Endothelial cell of umbilical vein (primary cell): Measurements from ENCODE around the gene OSGEP. TPM values are rescaled to one million over a fixed set of nuclear protein-coding genes. Genes with fewer than 3 reads are reported as not detected.

Experiments used
- BruUV-seq: library from RNA; stranded (reverse); fragments of 400-500 nt; replicated peaks from 2 replicates; lab custom pipeline; 2021; lab: Mats Ljungman, UMichigan
- CTCF ChIA-PET: fragments of 300-600, 350-600 bp; sonication (Branson Sonifier 250); formaldehyde crosslinking; loops from one replicate; lab custom pipeline; 2021; ENCODE audit warnings: antibody characterized with exemption, inconsistent platforms; lab: Charles Lee
- POLR2A ChIA-PET: fragments of 300-600, 350-600 bp; sonication (Branson Sonifier 250); formaldehyde crosslinking; loops from one replicate; lab custom pipeline; 2021; ENCODE audit warnings: antibody characterized with exemption, inconsistent platforms; lab: Charles Lee
- DNase-seq: peaks from one replicate; pipeline ENCODE4 v3.0.0-alpha.2; 2011; ENCODE audit warnings: low read depth, low spot score
- FAIRE-seq: peaks from 2 replicates; lab custom pipeline; 2011; peaks lifted over from hg19 to GRCh38; lab: Jason Lieb, UNC
- H2AFZ ChIP-seq: 2 replicates; pipeline ENCODE4 v1.6.0; 2012; ENCODE audit warnings: low read depth, low read length, control low read depth, inconsistent platforms
- H3K27ac ChIP-seq: 2 replicates; pipeline ENCODE4 v1.5.1; 2011; ENCODE audit warnings: low read depth, mild to moderate bottlenecking, control low read depth, low read length, moderate library complexity; ENCODE audit not compliant: insufficient read depth
- H3K27me3 ChIP-seq, 2 experiments: 2 replicates each; pipeline versions ENCODE4 v1.6.0 to v1.6.1; 2011; ENCODE audit warnings: low read length in 2 of 2, mixed read lengths in 1 of 2; ENCODE audit not compliant: control insufficient read depth in 2 of 2, insufficient read depth in 2 of 2
- H3K36me3 ChIP-seq, 2 experiments: 2 replicates in 1 of 2; 3 replicates in 1 of 2; pipeline ENCODE4 v1.5.1; 2011; ENCODE audit warnings: low read length in 2 of 2, mild to moderate bottlenecking in 1 of 2, moderate library complexity in 1 of 2; ENCODE audit not compliant: control insufficient read depth in 2 of 2, insufficient read depth in 2 of 2; ENCODE audit errors: extremely low read depth in 1 of 2
- H3K4me1 ChIP-seq: 3 replicates; pipeline ENCODE4 v1.5.1; 2011; ENCODE audit warnings: mild to moderate bottlenecking, low read length; ENCODE audit not compliant: control insufficient read depth, insufficient read depth; ENCODE audit errors: extremely low read depth
- H3K4me2 ChIP-seq: 2 replicates; pipeline ENCODE4 v1.6.1; 2011; ENCODE audit warnings: low read length, control low read depth, mixed read lengths; ENCODE audit not compliant: insufficient read depth
- H3K4me3 ChIP-seq, 3 experiments: fragments of 200-600 bp in 1 of 3; sonication (generic), shearing (Covaris generic) in 1 of 3; replicated peaks in 1 of 3; 2 replicates each; pipeline ENCODE4 v1.5.1; 2011 to 2016; ENCODE audit warnings: control low read depth in 3 of 3, low read length in 3 of 3, mild to moderate bottlenecking in 2 of 3, inconsistent platforms in 1 of 3, low read depth in 1 of 3, moderate library complexity in 1 of 3; ENCODE audit not compliant: insufficient read depth in 1 of 3
- H3K79me2 ChIP-seq: 2 replicates; pipeline ENCODE4 v1.6.0; 2012; ENCODE audit warnings: low read length, inconsistent platforms; ENCODE audit not compliant: control insufficient read depth, insufficient read depth
- H3K9ac ChIP-seq: replicated peaks from 2 replicates; pipeline ENCODE3; 2011; ENCODE audit warnings: low read length, control low read depth; ENCODE audit not compliant: insufficient read depth; ENCODE audit errors: extremely low read depth
- H3K9me1 ChIP-seq: replicated peaks from 3 replicates; pipeline ENCODE4 v1.6.0; 2011; ENCODE audit warnings: mild to moderate bottlenecking, low read length; ENCODE audit not compliant: control insufficient read depth, insufficient read depth; ENCODE audit errors: extremely low read depth
- H3K9me3 ChIP-seq: replicated peaks from 2 replicates; pipeline ENCODE4 v1.5.1; 2012; ENCODE audit warnings: low read length, inconsistent platforms; ENCODE audit not compliant: control insufficient read depth, insufficient read depth
- H4K20me1 ChIP-seq: replicated peaks from 2 replicates; pipeline ENCODE3; 2011; ENCODE audit warnings: mild to moderate bottlenecking, low read length; ENCODE audit not compliant: control insufficient read depth, insufficient read depth; ENCODE audit errors: extremely low read depth
- GATA2 ChIP-seq: IDR thresholded peaks from 2 replicates; pipeline ENCODE4 v1.7.0; 2011; ENCODE audit warnings: low read depth, mild to moderate bottlenecking, moderate library complexity, mixed read lengths, low read length; ENCODE audit not compliant: insufficient read length, insufficient read depth
- MYC ChIP-seq: IDR thresholded peaks from one replicate; pipeline ENCODE4 v1.6.1; 2011; ENCODE audit warnings: mild to moderate bottlenecking, low read depth, low read length
- POLR2A ChIP-seq: IDR thresholded peaks from 2 replicates; pipeline ENCODE4 v1.6.1; 2012; ENCODE audit warnings: low read depth, mild to moderate bottlenecking, control low read depth, low read length
- POLR2AphosphoS5 ChIP-seq: IDR thresholded peaks from 2 replicates; pipeline ENCODE4 v1.6.1; 2012; ENCODE audit warnings: low read depth, mild to moderate bottlenecking, control low read depth, low read length, moderate library complexity; ENCODE audit not compliant: insufficient read depth
- dilution Hi-C: fragments of 300-500 bp; cut with MboI; formaldehyde crosslinking; loops from one replicate; pipeline ENCODE4 v1.15.0; 2019; ENCODE audit warnings: low sequenced_read_pairs; ENCODE audit not compliant: extremely low pct_ligation_motif_present
- intact Hi-C: fragments of 100-400 bp; cut with micrococcal nuclease; formaldehyde crosslinking; loops from one replicate; pipeline ENCODE4 v1.10.0; 2022
- polyA plus RNA-seq, 4 experiments: library from polyadenylated mRNA; depleted of rRNA in 3 of 4; stranded (reverse) in 3 of 4; unstranded in 1 of 4; fragments of >200 nt; gene quantifications; 2 replicates each; pipeline versions ENCODE4 v1.2.1 to v1.2.3, GENCODE V29; 2011 to 2012; ENCODE audit warnings: missing spikeins in 1 of 4
- total RNA-seq: library from RNA; stranded (reverse); gene quantifications from 2 replicates; pipeline ENCODE4 v1.2.3, GENCODE V29; 2021
- TF ChIP-seq, protein P1 (sequence below), 2 donors: IDR thresholded peaks; 1 replicate in 1 of 2; 2 replicates in 1 of 2; pipeline ENCODE4 v1.5.1; 2011; ENCODE audit warnings: low read length in 2 of 2, mild to moderate bottlenecking in 2 of 2, moderate library complexity in 2 of 2, control low read depth in 1 of 2, inconsistent platforms in 1 of 2, low read depth in 1 of 2; ENCODE audit not compliant: insufficient read depth in 1 of 2; ENCODE audit errors: extremely low read depth in 1 of 2

Gene OSGEP
- total and polyA plus RNA-seq, 2 donors (not counting 3 experiments of a cell fraction or from before 2014, with no cell fraction given) = 41.8 to 100 TPM

DNA sequence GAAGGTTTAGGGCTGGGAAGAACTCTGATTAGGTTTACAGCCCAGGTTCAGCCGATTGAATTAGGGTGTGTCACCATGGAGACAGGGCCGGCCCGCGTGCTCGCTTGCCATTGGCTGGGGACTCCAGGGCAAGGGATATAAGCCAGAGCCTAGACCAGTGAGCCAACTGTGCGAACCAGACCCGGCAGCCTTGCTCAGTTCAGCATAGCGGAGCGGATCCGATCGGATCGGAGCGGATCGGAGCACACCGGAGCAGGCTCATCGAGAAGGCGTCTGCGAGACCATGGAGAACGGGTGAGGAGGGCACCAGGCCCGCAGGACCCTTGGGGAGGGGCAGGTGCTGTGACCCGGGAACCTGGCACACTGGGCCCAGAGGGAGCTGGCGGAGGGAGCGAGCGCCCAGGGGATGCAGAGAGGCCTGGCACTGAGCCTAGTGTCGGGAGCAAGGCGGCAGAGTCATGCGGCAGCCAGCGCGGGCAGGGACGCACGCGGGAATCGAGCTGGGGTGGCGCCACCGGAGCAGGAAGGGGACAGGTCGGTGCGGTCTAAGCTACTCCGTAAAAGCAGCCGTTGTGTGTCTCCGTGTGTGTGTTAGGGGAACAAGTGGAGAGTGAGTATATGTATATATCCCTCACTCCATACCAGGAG, 14.8 kb upstream of the OSGEP start, which contains the start of gene PNP:
Gene PNP, plus strand, starts transcription at position 165 of the 648 bp plus-strand sequence. Its CDS starts 119 bp downstream, at position 284.
- peak within 1 kb of the TSS; percentile 60 to 94 (median 77) for H3K4me3 ChIP-seq
- no peak for TF ChIP-seq MYC
- TF ChIP-seq, protein P1, sequence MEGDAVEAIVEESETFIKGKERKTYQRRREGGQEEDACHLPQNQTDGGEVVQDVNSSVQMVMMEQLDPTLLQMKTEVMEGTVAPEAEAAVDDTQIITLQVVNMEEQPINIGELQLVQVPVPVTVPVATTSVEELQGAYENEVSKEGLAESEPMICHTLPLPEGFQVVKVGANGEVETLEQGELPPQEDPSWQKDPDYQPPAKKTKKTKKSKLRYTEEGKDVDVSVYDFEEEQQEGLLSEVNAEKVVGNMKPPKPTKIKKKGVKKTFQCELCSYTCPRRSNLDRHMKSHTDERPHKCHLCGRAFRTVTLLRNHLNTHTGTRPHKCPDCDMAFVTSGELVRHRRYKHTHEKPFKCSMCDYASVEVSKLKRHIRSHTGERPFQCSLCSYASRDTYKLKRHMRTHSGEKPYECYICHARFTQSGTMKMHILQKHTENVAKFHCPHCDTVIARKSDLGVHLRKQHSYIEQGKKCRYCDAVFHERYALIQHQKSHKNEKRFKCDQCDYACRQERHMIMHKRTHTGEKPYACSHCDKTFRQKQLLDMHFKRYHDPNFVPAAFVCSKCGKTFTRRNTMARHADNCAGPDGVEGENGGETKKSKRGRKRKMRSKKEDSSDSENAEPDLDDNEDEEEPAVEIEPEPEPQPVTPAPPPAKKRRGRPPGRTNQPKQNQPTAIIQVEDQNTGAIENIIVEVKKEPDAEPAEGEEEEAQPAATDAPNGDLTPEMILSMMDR (IDR thresholded peaks at IDR 0.05; ENCODE audit: extremely low read depth in 1 of 2, insufficient read depth in 1 of 2, low read depth in 1 of 2, low read length in 2 of 2) = no peak
- TF ChIP-seq POLR2A = peak; percentile 99
- peak; percentile 100 for TF ChIP-seq POLR2AphosphoS5
- TF ChIP-seq GATA2 = no peak
- H3K4me2 ChIP-seq = peak within 1 kb of the TSS; percentile 94
- FAIRE-seq (peak; percentile 98), DNase-seq (peak; percentile 89)
- TSS peak; percentile 88 for BruUV-seq
- no peaks in the 10 kb centered on the region for H3K9me3 ChIP-seq
- H4K20me1 ChIP-seq = no peaks in the 10 kb centered on the region
- peak within 1 kb of the TSS; percentile 76 for H3K27ac ChIP-seq
- H3K79me2 ChIP-seq = peaks cover 50% of the 10 kb centered on the region
- peaks cover 2 to 6% of the 10 kb centered on the region in 2 experiments for H3K27me3 ChIP-seq
- POLR2A ChIA-PET = interaction anchor here (0.7 to 4.2 kb wide), 13 partner anchors 8 to 215 kb away, joined by 3 to 32 read pairs (median 6); partner anchors contain the start of genes APEX1, CCNB1IP1, OSGEP and PARP2
- peaks cover 8 to 9% of the 10 kb centered on the region in 2 experiments for H3K36me3 ChIP-seq
- H2AFZ ChIP-seq = peak within 1 kb of the TSS; percentile 61
- peak within 1 kb of the TSS; percentile 83 for H3K9ac ChIP-seq
- intact Hi-C loops = loop anchor here (1.0 kb wide), 5 partner anchors 8 to 137 kb away; partner anchors contain the start of genes APEX1, PIP4P1 and TEP1
- peaks cover 24% of the 10 kb centered on the region for H3K4me1 ChIP-seq
- no peaks in the 10 kb centered on the region for H3K9me1 ChIP-seq
- dilution Hi-C loops = no loop called here
- CTCF ChIA-PET = interaction anchor here (1.4 to 2.7 kb wide), 4 partner anchors 13 to 137 kb away, joined by 4 to 16 read pairs (median 4); no protein-coding TSS in a partner anchor
